ENCODE measurements around the gene SHANK2. TPM values are rescaled to one million over a fixed set of nuclear protein-coding genes. Genes with fewer than 3 reads are reported as not detected.

SHANK2 gene
- total RNA-seq, 1 donor from 2014 or later = 2.0 TPM

DNA sequence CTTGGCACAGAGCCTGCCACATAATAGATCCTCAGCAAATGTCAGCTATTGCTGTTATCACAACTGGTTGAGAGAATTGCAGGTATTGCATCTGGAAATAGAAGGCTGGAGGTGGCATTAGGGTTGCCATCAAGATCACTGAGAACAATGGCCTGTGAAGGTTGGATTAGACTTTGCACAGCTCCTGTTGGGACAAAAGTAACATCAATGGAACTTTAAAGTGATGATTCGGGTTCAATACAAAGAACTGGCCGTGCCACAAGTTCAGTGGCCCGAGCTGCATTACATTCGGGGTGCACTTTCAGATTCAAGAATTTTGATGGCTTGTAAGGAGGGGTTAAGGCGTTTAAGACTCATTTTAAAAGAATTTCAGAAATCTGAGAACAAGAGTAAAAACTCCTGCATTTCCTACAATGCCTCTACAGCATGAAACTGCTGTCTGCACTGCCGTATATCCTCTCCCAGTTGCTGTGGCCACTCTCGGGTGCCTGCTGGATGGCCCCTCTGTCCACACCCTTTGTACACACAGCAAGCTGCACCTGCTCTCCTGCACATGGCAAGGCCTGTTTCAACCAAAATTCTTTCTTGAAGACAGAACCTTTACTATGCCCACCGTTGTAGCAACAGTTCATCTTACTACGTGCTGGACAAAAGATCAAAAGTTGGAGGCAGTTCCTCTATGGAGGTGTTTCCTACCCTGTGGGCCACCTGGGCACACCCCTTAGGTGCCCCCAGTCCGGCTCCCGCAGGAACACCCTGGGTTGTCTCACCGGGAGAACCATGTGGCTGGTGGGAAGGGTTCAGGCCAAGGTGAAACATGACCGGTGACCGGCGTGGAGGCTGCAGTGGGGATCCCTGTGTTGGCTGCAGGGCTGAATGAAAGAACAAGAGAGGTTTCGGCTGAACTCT is 17.5 kb upstream of the SHANK2 start:
- DNase-seq (ENCODE audit: low spot score) = peak; percentile 53

- peak; percentile 47 for DNase-seq (ENCODE audit: low spot score)
These were observed 16.4 kb upstream of the SHANK2 start for GRCh38 chr11:71268706-71269321.

DNA sequence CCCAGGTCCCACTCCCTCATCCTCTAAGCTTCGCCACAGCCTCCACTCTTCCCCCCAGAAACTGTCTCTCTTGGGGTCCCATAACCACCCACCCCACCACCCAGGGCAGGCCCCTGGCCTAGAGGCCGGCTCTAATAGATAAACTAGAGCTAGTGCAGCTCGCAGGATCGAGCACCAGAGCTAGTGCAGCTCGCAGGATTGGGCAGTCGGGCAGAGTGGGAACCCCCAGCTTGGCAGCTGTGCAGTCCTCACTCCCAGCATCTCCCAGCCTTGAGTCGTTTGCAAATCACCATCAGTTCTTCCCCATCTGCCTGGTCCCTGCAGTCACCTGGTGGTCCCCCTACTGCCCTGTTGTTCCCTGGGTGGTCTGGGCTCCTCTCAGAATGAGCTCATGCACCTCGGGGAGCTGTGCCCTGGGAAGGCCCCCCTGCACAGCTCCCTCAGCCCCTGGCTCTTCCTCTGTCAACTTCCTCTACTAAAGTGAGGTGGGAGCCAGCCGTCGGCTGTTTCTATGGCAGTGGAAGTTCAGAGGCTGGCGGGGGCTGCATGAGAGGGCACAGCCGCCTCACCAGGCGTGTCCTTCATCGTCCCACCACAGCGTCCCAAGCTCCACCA is 15.5 kb upstream of the SHANK2 start:
- peak; percentile 84 for DNase-seq (ENCODE audit: low spot score)

DNA sequence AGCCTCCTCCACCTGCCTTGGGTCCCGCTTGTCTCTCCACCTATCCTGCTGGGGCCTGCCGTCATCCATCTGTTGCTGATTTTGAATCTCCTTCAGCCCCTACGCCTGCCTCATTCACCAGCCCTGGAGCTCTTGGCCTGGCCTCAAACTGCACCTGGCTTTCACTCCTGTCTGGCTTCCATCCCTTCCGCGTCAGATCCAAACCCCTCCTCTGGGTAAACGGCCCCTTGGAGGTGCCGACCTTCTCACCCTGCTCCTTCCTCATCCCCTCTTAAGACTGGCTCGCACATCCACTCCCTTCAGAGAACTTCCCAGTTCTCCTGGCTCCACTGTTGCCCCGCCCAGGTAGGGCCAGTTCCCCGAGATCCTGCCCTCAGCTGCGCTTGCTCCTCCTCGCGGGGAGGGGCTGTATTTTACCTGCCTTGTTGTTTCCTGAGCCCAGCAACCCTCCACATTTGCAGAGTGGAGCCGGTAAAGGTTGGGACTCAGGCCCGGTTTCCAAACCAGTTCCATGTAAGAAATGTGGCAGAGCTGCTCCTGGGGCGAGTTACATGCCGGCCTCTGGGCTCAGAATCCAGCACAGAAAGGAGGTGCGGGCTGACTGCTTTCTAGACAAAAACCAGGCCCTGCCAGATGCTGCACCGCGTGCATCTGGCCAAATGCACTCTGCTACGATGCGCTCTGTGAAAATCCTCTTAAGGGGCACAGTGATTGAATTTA is 13.9 kb upstream of the SHANK2 start:
- peak; percentile 67 for DNase-seq (ENCODE audit: low spot score)

- DNase-seq (ENCODE audit: low spot score) = peak; percentile 83
These were observed 13.2 kb upstream of the SHANK2 start for GRCh38 chr11:71265559-71266092.

DNA sequence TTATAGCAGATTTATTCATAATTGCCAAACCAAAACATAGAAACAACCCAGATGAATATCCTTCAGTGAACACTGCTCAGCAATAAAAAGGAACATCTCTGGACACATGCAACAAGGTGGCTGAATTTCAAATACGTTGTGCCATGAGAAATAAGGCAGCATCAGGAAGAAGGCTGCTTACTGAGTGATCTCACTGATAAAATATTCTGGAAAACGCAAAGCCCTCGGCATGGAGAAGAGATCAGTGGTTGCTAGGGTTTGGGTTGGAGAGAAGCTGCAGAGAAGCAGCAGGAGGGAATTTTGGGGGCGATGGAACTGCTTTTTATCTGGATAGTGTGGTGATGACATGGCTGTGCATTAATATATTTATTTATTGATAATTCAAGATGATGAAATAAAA is 11.0 kb upstream of the SHANK2 start:
- no peak for DNase-seq (ENCODE audit: low spot score)

DNA sequence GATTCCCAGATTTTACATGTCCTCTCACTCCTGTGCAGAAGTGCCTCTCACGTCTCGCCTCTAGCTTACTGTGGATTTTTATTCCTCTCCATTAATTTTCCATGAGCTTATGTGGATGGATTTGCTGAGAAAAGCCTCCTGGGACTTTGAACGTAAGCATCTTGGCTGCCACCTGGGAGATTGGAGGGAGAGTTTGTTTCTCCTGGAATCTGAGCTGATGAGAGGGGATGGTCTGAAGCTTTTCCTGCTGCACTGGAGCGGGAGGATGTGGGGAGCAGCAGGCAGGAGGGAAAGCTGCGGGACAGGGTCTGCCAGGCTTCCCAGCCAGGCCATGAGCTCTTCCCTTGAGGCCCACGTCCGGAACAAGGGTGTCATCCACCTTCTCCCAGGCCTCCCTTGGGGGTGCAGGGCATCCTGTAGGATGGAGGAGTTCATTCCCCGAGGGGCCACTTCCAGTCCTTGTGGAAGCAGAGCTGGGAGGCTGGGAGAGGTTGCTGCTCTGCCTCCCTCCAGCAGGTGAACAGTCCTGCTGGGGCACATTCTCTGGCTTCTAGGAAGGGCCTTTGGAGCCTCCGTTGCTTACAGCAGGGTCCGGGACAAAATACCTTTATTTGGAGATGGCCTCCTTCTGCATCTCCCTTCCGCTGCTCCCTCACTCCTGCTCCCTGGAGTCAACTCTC is 3.6 kb upstream of the SHANK2 start:
- DNase-seq (ENCODE audit: low spot score) = no peak

DNA sequence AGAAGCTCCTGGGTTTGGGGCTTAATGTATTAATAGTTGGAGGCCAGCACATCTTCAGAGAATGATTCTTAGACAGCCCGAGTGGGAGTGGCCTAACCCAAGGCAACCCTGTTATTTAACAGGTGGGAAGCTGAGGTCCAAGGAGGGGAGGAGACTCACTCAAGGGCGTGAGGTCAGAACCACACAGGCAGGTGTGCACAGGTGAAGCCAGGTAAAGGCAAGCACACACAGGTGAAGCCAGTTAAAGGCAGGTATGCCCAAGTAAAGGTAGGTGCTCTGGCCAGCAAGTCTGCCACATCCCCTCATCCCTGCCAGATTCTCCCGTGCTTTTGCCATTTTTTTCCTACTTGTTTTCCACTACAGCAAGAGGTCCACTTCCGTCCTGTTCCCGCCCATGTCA is 2.9 kb upstream of the SHANK2 start:
- peak; percentile 33 for DNase-seq (ENCODE audit: low spot score)

GRCh38 chr11:71253794-71254193 is 1.4 kb upstream of the SHANK2 start:
- peak; percentile 28 for DNase-seq (ENCODE audit: low spot score)

DNA sequence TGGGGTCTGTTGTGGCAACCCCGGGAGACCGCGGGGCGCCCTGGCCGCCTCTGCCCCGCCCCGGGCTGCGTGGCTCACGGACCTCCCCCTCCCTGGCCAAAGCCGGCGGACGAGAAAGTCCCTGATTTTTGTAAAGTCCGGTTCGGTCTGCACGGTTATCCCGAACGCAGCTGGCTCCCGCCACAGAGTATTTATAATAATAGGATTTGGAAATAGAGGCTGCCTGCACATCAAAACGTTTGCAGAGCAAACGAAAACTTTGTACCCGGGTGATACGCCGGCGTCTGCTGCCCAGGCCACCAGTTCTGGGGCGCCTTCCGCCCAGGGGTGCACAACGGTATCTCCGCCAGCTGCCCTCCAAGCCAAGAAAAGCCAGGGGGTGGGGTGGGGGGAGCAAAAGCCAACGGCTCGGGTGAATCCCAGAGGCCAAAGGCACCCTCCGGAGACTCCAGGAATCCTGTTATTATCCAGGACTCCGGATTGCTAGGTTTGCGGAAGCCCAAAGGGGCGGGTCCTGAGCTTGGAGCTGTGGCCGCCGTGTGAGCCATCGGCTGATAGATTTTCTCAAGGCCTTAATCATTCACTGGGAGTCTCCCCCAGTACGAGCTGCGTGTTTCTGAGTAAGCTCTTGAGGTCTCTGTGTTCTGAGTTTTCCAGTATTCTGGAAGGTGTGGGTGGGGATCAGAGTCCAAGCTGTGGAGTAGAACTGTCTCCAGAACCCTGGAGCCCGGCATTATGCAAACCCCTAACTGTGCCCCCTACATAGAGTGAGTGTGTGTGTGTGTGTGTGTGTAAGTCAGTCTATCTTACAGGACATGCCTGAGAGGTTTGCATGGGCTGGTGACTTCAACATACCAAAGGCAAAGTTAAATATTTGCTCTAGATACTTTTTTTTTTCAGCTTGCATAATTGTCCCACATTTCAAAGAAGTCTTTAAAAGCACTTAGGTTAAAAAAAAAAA is 673 bp upstream of the SHANK2 start:
- DNase-seq (ENCODE audit: low spot score) = peak; percentile 84

DNA sequence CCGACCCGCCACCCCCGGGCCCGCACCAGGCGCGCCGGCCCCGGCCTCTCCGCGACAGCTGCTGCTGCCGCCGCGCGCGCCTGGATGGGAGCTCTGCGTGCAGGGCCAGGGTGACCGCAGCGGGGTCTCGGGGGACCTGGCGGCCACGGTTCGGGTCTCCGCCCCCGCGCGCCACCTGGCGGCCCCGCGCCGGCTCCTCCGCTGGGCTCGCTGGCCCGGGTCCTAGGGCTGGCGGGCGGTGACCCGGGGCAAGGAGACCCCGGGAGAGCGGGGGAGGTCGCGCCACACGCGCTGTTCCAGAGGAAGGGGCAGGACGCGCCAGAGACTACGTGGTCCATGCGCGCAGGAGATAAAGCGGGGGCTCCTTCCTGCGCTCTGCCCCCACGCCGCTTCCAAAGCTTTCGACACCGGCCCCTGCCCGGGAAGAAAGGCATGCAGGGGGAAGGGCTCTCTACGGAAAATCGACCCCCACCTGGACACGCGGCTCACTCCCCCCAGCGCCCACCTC is 562 bp downstream of the SHANK2 start:
- DNase-seq (ENCODE audit: low spot score) = peak; percentile 57

DNA sequence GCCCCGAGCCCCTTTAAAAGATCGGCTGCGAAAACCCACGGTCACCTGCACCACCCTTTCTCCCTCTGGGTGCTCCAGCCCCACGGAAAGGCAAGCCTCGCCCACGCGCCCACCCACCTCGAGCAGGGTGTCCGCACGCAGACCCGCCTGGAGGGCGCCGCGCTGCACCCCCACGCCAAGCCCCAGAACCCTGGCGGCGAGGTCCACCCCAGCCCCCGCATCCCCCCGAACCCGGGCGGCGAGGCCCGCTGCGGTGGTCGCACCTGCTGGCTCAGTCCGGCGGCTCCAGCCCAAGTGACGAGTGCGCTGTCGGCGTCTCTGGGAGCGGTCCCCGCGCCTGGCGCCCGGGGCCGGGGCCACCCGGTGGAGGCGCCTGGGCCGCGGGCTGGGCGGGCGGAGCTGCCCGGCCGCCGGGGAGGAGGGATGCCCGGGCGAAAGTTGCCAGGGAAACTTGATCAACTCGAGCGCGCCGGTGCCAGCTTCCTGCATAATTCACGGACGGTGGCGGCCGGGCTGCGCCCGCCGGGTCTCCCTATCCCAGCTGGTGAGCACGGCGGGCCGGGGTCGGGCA is 1.1 kb downstream of the SHANK2 start:
- DNase-seq (ENCODE audit: low spot score) = peak; percentile 87

GRCh38 chr11:71250523-71251150 is 1.7 kb downstream of the SHANK2 start:
- DNase-seq (ENCODE audit: low spot score) = peak; percentile 47

- peak; percentile 71 for DNase-seq (ENCODE audit: low spot score)
These were observed 3.1 kb downstream of the SHANK2 start for GRCh38 chr11:71249301-71249700.

DNA sequence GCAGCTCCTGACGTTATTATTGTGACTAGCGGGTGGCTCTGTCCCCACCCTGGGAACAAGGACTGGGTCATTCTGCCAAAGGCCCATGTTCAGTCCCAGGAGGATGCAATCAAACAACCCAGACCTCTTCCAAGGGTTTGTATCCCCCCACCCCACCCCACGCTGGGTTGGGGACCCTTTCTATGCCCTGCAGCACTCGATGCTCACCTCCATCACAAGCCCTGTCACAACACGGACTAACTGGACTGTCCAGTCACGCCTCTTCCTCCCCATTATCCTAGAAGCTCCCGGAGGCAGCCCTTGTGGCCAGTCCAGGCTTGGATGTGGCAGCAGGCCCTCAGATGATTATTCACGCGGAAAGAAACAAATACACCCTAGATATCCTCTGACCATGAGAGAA is 3.7 kb downstream of the SHANK2 start:
- DNase-seq (ENCODE audit: low spot score) = peak; percentile 60

DNA sequence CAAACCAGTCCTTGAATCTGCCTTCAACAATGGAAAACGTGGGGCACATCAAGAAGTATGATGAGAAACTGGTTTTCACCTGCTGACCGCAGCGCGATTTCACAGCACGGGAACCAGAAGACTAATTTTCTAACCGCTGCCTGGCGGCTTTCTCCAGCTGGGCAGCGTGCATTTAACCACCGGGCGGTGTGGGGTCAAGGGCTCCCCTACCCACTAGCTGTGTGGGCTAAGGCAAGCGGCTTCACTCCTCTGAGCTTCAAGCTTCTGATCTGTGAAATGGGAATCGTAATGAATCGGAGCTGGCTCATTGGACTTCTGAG is 4.2 kb downstream of the SHANK2 start:
- DNase-seq (ENCODE audit: low spot score) = peak; percentile 83

GRCh38 chr11:71247551-71248250 is 4.7 kb downstream of the SHANK2 start:
- DNase-seq (ENCODE audit: low spot score) = peak; percentile 65

DNA sequence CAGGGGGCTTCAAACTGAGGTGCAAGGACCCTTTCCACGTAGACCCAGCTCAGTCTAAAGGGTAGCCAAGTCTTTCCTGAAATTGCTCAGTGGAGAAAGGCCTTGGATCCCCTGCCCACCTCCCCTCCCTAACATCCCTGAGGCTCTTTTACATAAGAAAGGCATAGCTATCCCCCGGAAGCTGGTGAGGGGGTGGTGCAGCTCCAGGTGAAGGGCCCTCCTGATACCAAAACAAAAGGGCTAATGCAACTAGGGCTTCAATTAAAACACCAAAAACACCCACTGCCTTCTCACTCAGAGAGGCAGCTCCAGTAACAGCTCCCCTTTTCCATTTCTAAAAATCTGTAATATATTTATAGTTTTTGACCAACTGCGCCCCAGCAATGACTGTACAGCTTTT is 5.8 kb downstream of the SHANK2 start:
- DNase-seq (ENCODE audit: low spot score) = peak; percentile 12

Data from mesenteric fat pad (tissue), 1 donor.